Measurements from ENCODE around the gene AKNA. TPM values are rescaled to one million over a fixed set of nuclear protein-coding genes. Genes with fewer than 3 reads are reported as not detected.

AKNA gene
- total RNA-seq, 1 experiment from 2014 or later, result 29.3 TPM

DNA sequence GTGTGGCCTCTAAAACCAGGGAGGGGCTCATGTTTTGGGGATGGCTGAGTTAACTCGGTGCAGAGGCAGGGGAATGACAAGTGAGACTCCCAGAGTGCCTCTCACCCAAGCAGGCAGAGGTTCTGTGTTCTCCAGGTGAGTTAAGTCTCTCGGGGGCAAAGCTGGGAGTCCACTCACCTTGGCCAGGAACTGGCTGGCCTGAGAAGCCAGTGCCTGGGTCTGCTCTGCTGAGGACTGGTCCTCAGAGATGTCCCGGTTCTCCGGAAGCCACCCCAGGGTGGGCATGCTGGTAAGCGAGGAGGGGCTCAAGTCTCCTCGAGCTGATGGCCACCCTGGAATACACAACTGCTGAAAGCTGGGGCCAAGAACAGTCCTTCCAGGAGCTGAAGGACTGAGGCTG is 20.4 kb downstream of the AKNA start (continued):
- TF ChIP-seq, protein P1, sequence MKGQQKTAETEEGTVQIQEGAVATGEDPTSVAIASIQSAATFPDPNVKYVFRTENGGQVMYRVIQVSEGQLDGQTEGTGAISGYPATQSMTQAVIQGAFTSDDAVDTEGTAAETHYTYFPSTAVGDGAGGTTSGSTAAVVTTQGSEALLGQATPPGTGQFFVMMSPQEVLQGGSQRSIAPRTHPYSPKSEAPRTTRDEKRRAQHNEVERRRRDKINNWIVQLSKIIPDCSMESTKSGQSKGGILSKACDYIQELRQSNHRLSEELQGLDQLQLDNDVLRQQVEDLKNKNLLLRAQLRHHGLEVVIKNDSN (CRISPR knock-in tag; IDR thresholded peaks at IDR 0.05), result no peak
- TF ChIP-seq ZNF138 (CRISPR knock-in tag; conservative IDR thresholded peaks at IDR 0.05), result no peak
- no peak for TF ChIP-seq ELF4 (CRISPR knock-in tag; IDR thresholded peaks at IDR 0.05; ENCODE audit: low read depth)
- no peak for TF ChIP-seq ATF1 (CRISPR knock-in tag; IDR thresholded peaks at IDR 0.05)

DNA sequence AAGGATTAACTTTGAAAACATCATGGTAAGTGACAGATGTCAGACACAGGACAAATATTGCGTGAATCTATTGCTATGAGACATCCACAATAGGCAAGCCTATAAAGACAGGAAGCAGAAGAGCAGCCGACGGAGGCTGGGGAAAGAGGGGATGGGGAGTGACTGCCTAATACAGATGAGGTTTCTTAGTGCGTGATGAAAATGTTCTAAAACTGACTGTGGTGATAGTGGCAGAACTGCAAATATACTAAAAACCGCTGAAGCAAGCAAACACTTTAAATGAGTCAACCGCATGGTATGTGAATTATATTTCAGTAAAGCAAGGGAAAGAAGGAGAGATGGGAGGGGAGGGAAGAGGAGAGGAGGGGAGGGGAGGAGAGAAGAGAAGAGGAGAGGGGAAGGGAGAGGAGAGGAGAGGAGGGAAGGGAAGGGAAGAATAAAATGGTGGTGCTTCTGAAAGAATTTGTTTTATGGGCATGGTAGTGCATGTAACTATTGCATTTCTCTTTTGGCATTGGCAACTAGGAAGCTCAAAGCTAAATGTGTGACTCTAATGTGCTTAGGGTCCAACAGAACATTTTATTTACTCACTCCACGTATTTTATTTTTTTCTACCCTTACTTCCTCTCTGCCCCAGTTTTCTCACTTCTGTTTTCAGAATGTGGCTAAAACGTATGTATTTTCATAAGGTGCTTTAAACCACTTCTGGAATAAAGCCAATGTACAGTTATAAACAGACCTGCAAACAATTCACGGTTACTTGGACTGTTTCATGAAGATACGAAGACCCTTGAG is 21.3 kb downstream of the AKNA start:
- no peak for TF ChIP-seq GRHL2 (CRISPR knock-in tag; IDR thresholded peaks at IDR 0.05; ENCODE audit: insufficient replicate concordance, severe bottlenecking)
- TF ChIP-seq, protein P2, sequence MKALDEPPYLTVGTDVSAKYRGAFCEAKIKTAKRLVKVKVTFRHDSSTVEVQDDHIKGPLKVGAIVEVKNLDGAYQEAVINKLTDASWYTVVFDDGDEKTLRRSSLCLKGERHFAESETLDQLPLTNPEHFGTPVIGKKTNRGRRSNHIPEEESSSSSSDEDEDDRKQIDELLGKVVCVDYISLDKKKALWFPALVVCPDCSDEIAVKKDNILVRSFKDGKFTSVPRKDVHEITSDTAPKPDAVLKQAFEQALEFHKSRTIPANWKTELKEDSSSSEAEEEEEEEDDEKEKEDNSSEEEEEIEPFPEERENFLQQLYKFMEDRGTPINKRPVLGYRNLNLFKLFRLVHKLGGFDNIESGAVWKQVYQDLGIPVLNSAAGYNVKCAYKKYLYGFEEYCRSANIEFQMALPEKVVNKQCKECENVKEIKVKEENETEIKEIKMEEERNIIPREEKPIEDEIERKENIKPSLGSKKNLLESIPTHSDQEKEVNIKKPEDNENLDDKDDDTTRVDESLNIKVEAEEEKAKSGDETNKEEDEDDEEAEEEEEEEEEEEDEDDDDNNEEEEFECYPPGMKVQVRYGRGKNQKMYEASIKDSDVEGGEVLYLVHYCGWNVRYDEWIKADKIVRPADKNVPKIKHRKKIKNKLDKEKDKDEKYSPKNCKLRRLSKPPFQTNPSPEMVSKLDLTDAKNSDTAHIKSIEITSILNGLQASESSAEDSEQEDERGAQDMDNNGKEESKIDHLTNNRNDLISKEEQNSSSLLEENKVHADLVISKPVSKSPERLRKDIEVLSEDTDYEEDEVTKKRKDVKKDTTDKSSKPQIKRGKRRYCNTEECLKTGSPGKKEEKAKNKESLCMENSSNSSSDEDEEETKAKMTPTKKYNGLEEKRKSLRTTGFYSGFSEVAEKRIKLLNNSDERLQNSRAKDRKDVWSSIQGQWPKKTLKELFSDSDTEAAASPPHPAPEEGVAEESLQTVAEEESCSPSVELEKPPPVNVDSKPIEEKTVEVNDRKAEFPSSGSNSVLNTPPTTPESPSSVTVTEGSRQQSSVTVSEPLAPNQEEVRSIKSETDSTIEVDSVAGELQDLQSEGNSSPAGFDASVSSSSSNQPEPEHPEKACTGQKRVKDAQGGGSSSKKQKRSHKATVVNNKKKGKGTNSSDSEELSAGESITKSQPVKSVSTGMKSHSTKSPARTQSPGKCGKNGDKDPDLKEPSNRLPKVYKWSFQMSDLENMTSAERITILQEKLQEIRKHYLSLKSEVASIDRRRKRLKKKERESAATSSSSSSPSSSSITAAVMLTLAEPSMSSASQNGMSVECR (CRISPR knock-in tag; IDR thresholded peaks at IDR 0.05; ENCODE audit: borderline replicate concordance), result no peak
- no peak for TF ChIP-seq PRRX2 (CRISPR knock-in tag; IDR thresholded peaks at IDR 0.05)
- TF ChIP-seq, protein P3, sequence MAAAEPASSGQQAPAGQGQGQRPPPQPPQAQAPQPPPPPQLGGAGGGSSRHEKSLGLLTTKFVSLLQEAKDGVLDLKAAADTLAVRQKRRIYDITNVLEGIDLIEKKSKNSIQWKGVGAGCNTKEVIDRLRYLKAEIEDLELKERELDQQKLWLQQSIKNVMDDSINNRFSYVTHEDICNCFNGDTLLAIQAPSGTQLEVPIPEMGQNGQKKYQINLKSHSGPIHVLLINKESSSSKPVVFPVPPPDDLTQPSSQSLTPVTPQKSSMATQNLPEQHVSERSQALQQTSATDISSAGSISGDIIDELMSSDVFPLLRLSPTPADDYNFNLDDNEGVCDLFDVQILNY (CRISPR knock-in tag; IDR thresholded peaks at IDR 0.05), result no peak
- TF ChIP-seq ZNF317 (CRISPR knock-in tag; IDR thresholded peaks at IDR 0.05; ENCODE audit: borderline replicate concordance, low read depth), result no peak
- TF ChIP-seq GABPB1 (CRISPR knock-in tag; IDR thresholded peaks at IDR 0.05), result no peak
- TF ChIP-seq, protein P4, sequence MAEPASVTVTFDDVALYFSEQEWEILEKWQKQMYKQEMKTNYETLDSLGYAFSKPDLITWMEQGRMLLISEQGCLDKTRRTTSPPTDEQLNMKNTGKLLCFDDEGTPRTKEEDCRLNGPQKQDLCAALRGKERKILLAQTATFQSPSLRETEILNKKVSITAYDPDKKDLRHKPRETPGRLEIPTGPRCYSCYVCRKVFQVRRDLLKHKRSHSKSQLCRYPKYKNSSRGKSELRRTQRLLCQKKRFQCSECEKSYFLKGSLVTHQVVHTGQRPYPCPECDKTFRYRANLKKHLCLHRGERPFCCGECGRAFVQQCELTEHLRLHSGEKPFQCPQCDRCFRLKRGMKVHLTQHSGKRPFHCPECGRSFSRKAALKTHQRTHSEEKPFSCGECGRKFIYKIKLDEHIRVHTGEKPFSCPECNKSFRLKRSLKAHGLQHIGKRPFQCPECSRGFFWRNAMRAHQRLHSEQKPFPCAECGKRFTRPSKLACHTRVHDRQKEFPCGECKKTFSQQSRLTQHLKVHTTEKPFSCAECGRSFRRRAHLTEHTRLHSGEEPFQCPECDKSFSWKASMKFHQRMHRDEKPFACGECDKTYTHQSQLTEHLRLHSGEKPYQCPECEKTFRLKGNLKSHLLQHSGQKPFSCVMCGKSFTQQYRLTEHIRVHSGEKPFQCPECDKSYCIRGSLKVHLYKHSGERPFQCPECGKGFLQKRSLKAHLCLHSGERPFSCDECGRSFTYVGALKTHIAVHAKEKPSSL (CRISPR knock-in tag; conservative IDR thresholded peaks at IDR 0.05), result no peak
- no peak for TF ChIP-seq TCF7 (CRISPR knock-in tag; IDR thresholded peaks at IDR 0.05; ENCODE audit: low read depth)
- TF ChIP-seq TP53 (CRISPR knock-in tag; IDR thresholded peaks at IDR 0.05), result no peak
- no peak for TF ChIP-seq RORB (CRISPR knock-in tag; IDR thresholded peaks at IDR 0.05)
- no peak for TF ChIP-seq OVOL2 (CRISPR knock-in tag; IDR thresholded peaks at IDR 0.05; ENCODE audit: borderline replicate concordance)
- TF ChIP-seq, protein P5, sequence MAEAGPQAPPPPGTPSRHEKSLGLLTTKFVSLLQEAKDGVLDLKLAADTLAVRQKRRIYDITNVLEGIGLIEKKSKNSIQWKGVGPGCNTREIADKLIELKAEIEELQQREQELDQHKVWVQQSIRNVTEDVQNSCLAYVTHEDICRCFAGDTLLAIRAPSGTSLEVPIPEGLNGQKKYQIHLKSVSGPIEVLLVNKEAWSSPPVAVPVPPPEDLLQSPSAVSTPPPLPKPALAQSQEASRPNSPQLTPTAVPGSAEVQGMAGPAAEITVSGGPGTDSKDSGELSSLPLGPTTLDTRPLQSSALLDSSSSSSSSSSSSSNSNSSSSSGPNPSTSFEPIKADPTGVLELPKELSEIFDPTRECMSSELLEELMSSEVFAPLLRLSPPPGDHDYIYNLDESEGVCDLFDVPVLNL (CRISPR knock-in tag; IDR thresholded peaks at IDR 0.05; ENCODE audit: borderline replicate concordance, low read depth), result no peak
- no peaks in the 10 kb centered on the region for H3K9me3 Mint-ChIP-seq
- DNase-seq (ENCODE audit: low spot score) (no peak), ATAC-seq (no peak)
- H3K4me3 Mint-ChIP-seq, result no peak overlapping the region
- peaks cover 21% of the 10 kb centered on the region for H3K36me3 Mint-ChIP-seq
- H3K27me3 Mint-ChIP-seq (ENCODE audit: low read depth), result no peaks in the 10 kb centered on the region
- ChIA-PET CTCF (no interaction called here), POLR2A (no interaction called here)
- H3K4me1 Mint-ChIP-seq, result peaks cover 34% of the 10 kb centered on the region
- no peak overlapping the region for H3K27ac Mint-ChIP-seq
